NCI-H2227 treated with DMSO at 0.1 percent for 48 hours (cell line): ENCODE measurements around the gene PIF1.

ENCODE experiments used
- DNase-seq: peaks from one replicate; lab custom pipeline; 2025; lab: John Stamatoyannopoulos, UW

Gene PIF1, protein sequence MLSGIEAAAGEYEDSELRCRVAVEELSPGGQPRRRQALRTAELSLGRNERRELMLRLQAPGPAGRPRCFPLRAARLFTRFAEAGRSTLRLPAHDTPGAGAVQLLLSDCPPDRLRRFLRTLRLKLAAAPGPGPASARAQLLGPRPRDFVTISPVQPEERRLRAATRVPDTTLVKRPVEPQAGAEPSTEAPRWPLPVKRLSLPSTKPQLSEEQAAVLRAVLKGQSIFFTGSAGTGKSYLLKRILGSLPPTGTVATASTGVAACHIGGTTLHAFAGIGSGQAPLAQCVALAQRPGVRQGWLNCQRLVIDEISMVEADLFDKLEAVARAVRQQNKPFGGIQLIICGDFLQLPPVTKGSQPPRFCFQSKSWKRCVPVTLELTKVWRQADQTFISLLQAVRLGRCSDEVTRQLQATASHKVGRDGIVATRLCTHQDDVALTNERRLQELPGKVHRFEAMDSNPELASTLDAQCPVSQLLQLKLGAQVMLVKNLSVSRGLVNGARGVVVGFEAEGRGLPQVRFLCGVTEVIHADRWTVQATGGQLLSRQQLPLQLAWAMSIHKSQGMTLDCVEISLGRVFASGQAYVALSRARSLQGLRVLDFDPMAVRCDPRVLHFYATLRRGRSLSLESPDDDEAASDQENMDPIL

DNA sequence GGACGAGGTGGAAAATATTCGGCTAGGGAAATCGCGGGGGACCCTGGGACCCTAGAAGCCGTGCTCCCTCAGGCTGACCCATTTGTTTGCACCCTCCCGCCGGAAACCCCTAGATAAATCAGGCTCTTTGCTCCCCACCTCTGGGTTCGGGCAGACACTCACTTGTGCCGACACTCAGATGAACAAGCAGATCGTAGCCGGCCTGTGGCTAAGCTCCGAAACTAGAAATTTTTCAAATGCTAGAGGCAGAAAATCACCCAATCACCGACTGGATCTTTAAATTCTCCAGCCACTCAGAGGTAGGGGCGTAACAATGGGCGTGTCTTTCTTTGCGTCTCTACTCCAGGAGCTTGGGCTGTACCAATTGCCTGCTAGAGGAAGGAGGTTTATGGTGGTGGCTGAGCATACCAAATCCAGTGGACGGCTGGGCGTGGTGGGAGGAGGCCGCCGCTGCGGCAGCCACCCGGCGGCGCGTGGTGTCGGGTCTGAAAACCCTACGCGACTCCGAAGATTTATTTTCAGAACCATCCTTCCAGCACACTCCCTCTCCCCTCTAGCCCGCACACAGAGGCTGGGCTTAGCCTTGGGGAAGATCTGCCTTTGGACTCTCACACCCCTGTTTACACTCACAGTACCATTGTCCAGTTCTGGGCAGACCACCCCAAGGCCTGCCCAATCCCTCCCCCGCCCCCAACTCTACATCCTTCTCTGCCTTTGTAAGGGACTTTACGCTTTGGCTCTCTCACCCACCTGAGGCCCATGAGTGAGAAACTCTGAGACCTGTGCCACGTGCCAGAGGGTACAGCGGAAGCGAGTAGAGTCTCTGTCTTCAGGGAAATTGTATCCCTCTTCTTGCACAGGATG, at the start of gene PIF1:
TSS of gene PIF1 (minus strand) at position 217 of the 864 bp plus-strand sequence. CDS start 1,312 bp downstream, outside the sequence.
- DNase-seq: peak; percentile 95

DNA sequence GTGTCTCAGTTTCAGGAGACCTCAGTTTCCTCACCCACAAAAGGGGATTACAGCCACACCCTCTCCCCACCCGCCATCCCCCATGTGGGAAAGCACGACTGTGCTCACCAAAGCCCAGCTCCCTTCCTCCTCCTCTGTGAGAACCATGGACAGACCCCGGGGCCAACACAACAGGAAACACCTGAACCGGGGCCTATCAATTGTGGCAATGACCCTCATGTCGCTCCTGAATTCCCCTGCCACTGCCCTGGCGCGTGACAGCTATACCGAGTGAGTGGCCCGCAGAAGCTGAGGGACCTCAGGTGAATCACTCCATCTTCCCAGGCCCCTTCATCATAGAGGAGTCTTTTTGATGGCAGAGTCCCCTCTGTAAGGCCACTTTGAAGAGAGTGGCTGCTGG, 44.9 kb upstream of the PIF1 start:
- DNase-seq: no peak

DNA sequence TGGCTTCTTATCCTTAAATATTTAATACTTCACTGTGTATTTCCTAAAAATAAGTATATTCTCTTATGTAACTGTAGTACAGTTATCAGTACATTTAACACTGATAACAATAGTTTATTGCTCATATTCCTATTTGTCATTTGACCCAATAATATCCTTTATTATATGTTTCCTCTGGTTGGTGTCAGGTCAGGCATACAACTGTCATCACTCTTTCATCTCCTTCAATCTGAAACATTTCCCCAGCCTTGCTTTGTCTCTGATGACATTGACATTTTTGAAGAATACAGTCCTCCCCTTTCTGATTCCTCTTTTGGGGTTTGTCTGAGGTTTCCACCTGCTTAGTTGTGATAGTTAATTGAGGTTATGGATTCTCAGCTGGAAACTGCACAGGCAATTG, 44.1 kb upstream of the PIF1 start:
- DNase-seq: no peak

DNA sequence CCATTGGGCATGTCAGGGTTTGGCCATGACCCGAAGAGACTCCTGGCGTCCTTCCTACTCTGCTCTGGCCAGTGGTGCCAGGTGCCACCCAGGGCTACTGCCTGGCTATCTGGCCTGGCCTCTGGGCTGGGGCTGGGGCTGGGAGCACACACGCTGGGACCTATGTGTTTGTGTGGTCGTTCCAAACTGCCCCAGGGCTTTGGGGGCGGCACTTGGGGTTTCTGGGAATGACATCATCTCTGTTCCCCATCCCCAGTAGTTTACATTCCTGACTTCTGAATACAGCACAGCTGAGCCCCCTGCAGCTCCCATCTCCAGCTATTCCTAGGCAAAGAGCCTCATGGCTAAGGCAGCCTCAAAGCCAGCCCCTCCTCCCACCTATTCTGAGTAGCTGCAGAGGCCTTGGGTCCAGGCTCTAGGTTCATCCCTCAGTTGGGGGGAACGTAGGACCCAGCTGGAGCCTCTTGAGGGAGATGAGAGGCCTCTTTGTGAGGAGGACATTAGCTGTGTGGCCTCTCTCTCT, 40.6 kb upstream of the PIF1 start:
- DNase-seq: no peak

DNA sequence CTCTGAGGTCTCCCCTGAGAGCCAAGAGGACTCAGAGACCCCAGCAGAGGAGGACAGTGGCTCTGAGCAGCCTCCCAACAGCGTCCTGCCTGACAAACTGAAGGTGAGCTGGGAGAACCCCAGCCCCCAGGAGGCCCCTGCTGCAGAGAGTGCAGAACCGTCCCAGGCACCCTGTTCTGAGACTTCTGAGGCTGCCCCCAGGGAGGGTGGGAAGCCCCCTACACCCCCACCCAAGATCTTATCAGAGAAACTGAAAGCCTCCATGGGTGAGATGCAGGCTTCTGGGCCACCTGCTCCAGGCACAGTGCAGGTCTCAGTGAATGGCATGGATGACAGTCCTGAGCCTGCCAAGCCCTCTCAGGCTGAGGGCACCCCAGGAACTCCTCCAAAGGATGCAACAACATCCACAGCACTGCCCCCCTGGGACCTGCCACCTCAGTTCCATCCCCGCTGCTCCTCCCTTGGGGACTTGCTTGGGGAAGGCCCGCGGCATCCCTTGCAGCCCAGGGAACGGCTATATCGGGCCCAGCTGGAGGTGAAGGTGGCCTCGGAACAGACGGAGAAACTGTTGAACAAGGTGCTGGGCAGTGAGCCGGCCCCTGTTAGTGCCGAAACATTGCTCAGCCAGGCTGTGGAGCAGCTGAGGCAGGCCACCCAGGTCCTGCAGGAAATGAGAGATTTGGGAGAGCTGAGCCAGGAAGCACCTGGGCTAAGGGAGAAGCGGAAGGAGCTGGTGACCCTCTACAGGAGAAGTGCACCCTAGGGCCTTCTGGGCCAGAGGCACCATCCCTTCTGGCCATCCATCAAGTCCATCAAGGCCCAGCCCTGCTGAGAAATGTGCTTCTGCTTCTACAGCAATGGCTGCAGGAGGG, 39.9 kb upstream of the PIF1 start:
- no peak for DNase-seq

DNA sequence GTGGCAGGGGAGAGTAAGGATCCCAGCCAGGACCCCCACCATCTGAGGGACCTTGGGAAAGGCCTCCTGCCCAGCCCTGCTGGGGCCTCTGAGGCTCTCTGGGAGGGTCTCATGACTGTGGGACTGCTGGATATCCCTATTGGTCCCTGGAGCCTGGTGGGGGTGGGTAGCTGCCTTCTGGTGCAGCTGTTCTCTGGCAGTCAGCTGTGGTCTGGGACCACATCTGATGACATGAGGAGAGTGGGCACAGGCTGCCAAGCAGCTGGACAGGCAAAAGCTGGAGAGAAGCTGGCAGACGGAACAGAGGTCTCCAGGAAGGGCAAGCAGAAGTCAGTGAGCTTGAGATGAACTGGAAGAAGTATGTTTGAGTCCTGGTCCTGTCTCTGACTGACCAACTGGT, 38.6 kb upstream of the PIF1 start:
- DNase-seq: no peak

DNA sequence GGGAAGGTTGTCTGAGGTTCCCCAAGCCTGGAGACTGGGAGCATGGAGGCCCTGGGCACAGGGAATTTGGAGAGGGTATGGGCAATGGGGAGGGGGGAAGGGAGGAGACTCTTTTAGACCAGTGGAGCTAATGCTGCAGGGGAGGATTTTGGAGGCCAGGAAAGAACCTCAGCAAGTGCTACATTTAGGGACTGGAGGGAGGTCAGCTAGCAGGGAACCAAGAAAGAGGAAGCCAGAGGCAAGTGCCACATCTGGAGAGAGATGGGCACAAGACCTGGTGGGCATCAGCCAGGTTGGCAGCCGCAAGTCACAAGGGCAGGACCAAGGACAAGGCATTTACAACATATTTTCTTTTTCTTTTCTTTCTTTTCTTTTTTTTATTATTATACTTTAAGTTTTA, 37.0 kb upstream of the PIF1 start:
- no peak for DNase-seq

DNA sequence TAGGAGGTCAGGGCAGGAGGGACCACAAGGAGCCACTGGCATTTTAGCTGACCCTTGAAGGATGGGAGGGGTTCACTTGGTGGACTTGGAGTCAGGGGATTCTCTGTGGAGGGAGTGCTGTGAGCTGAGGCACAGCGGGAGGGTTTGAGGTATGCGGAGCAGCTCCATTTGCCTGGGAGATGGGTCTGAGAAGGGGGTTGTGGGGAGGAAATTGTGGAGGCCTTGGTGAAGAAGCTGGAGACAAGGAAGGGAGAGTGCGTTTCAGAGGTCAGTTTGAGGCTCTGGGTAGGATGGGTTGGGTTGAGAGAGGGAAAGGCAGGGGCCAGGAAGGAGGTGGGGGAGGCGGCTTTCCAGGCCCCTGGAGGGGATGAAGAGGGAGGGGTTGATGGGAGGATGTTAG, 36.5 kb upstream of the PIF1 start:
- no peak for DNase-seq

DNA sequence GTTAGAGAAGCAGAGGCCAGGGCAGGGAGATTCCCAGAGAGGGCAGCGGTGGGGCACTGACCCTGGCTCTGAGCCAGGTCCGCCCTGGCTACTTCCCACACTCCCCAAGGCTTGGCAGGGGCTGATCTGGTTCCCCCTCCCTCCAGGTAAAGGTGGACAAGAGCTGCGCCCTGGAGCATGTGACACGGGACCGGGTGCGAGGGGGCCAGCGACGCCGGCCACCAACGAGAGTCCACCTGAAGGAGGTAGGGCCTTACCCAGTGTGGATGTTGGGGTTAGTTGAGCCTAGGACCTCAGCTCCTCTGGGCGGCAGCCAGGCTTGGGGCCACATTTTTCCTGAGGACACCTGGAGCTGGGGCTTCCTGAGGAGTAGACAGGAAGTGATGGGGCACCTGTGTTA, 35.9 kb upstream of the PIF1 start:
- no peak for DNase-seq

DNA sequence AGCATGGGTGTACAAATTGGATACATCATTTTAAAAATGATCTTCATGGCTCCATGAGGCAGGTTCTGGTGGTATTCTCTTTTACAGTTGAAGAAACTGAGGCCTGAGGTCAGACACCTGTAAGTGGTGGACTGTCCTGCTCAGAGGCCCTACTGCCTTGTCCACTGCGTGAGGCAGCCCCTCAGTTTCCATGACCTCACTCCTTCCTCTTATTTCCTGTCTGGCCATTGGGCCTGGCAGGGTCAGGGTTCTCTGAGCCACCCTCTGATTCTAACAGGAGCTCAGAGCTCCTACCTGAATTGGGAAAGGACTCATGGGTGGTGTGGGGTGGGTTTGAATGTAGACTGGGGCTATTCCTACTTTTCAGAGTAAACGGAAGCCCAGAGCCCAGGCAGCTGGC, 33.8 kb upstream of the PIF1 start:
- no peak for DNase-seq

DNA sequence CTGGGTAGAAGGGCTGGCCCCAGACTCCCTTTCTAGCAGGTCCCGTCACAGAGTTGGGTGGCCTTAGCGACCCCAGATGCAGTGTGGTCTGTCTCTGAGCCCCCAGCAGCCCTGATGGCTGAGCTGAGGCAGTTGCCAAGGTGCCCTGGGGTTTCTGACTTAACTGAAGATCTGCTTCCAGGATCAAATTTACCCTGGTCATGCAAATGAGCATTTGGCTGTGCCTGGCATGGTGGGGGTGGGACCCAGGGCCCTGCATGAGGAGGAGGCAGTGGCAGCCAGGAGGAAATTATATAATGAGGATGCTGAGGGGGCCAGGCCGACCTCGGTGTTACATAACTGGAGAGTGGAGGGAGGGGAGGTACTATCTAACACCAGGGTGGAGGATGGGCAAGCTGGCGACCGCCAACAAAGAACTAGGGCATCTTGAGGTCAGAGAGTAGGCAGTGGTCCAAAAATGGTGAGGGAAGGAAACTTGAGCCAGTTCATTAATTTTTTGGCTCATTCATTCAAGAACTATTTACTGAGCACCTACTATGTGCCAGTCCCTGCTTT, 32.7 kb upstream of the PIF1 start:
- DNase-seq: no peak

DNA sequence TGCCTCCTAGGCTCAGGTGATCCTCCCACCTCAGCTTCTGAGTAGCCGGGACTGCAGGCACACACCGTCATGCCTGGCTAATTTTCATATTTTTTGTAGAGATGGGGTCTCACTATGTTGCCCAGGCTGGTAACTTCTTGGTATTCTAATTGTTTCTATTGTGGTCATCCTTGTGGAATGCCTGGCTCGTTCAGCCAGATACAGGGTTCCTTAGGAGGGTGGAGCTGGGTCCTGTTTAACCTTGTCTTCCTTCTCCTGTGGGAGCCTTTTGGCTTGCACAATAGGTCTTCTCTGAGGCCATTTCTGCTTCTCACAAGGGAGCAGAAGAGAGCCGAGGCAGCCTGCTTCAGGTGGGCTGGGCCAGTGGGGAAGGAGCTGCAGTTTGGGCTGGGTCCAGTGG, 32.0 kb upstream of the PIF1 start:
- DNase-seq: no peak

DNA sequence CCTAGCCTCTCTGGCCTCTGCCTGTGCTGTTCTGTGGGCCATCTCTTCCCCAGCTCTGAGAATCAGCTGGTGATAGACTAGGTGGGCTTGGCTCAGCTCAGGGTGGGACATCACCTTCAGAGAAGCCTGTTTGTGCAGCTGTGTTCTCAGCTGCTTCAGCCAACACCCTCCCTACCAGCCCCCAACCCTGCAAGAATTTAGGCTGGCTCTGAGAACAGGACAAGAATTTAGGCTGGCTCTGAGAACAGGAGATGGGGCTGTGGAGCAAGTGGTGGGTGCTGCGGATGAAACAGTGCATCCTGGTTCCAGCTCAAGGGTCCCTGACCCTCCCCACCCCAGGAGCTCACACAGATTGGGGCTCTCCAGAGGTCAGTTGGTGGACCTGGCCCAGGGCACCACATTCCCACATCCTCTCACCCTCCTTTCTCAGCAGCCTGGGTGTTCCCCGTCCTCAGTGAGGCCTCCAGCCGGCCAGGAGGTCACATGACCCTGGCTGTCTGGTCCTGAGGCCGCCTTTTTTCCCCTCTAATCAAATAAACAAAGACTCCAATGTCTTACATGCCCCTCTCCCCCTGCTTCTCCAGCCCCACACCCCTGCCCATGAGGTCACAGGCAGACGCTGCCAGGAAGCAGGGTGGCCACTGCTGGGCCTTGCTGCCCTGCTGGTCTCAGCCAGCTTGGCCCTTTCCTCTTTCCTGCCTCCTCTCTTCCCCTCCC, 31.1 kb upstream of the PIF1 start:
- DNase-seq: no peak

DNA sequence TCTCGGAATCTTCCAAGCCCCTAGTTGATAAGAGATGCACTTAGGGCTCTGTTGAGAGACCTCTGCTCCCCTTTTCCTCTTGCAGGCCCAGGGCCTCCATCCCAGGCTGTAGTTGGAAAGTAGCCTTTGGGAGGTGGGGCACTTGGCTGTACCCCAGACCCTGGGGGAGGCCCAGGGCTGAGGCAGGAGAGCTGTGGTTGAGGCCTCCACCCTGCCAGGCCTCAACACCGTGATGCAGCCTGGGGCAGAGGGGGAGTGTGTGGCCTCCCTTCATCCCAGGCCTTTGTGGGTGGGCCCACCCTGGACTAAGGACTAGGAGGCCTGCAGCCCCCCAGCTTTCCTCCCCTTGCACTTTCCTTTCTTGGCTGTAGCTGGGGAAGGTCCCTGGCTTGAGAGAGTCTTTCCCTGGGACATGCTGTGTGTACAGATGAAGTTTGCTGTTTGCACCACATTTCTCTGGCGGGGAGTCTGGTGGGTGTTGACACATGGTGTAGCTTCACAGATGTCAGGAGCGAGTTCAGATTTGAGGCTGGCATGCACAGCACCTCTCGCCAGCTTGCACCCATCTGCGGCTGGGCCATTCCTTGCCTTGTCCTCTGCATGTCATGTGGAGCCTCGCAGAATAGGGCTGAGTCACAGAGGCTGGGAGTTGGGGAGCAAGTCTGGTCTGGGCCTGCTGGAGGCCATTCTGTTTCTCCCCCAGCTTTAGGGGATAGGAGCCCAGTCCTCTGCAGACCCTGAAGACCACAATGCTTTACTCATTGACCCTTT, 29.9 kb upstream of the PIF1 start:
- DNase-seq: no peak

DNA sequence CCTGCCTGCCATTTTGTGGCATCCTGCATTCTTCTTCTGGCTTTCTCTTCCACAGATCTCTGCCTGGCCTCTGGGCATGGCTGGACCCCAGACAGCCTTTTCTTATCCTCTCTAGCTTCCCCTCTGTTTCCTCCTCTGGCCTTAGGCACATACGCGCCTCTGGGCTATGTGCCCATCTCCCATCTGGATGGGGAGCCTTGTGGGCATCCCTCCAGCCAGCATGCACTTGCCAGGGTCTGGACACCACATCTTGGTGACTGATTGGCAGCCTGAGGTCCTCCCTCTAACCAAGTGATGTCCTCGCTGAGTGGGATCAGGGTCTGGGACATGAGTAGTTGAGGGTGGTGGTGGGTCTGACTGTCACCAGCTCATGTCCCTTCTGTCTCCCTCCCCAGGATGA, 29.1 kb upstream of the PIF1 start:
- DNase-seq: no peak

DNA sequence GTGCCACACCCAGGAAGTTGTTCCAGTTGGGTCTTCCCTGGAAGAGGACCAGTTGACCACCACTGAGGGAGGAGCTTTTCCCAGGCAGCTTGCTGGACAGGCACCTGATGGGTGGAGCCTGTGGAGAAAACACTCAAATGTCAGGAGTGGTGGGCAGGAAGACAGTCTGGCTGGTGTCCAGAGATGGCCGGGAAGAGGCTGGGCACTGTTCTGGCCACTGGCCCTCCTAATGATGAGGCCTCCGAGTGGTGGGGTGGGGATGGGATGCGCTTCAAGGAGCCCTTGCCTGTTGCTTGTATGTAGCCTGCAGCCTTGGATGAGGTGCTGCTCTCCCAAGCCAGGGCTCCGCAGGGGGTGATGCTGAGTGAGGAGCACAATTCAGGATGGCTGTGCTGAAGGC, 28.6 kb upstream of the PIF1 start:
- no peak for DNase-seq

DNA sequence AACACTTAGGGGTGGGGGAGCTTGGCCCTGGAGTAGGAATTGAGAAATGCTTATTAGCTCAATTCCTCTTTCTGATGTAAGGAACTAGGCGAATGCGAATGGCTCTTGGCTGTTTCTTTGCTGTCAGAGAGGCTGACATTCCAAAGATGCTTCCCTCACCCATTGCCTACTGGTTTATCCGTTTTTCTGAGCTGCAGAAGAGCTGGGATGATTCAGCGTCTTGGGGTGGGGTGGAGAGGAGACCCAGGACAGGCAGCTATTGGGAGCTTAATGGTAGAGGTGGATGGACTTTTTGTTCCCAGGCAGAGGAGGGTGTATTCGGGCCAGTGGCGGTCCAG, 26.0 kb upstream of the PIF1 start:
- no peak for DNase-seq

DNA sequence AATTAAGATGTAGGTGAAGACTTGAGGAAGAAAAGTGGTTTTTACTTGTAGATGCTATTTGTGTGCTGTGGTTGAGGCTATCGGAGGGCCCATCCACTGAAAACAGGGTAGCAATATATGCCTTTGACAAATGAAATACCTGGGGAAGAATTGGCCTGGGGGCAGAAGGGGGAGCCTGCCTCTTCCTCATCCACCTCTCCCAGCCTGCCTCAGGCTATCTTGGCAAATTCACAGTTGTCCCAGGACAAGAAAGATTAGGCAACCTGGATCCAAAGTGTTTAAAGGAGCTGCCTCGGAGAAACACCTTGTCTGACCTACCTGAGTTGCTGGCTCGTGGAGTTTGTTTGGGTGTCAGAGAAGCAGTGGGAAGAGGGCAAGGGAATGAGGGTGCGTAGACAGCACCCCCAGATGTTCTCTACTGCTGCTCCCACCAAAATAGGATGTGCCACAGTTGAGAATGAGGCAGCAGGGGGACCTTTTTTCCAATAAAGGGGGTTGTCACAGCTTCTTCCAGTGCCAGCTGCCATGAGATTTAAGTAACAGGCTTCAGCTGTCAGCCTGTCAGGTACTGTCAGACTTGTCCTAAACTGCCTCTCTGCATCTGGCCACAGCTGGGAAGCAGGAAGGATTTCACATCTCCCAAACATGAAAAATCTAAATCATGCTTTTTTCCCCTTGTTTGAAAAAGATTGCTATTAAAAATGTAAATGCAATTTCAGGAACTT, 25.5 kb upstream of the PIF1 start:
- no peak for DNase-seq
